Esophagus (tissue), 2 donors: ENCODE data around the gene NLRP5. TPM values are rescaled to one million over a fixed set of nuclear protein-coding genes. Genes with fewer than 3 reads are reported as not detected.
"Not testable (repeated sequence)": the region's sequence is repeated elsewhere in the genome, so short reads cannot be mapped to it uniquely, and the experiment has no call there.

Source experiments
- H3K27ac ChIP-seq, 2 donors: one replicate each; pipeline ENCODE4 v1.5.1; 2013; ENCODE audit warnings: low read depth in 2 of 2, mild to moderate bottlenecking in 2 of 2, inconsistent platforms in 1 of 2, low read length in 1 of 2, moderate library complexity in 1 of 2
- H3K27me3 ChIP-seq, 2 donors: one replicate each; pipeline ENCODE4 v1.6.1; 2013; ENCODE audit warnings: low read length in 2 of 2, control low read depth in 1 of 2, mild to moderate bottlenecking in 1 of 2; ENCODE audit not compliant: insufficient read depth in 2 of 2, control insufficient read depth in 1 of 2
- H3K36me3 ChIP-seq, 2 donors: one replicate each; pipeline ENCODE4 v1.6.1; 2013; ENCODE audit warnings: low read length in 1 of 2; ENCODE audit not compliant: control insufficient read depth in 2 of 2, insufficient read depth in 2 of 2
- H3K4me1 ChIP-seq, 2 donors: one replicate each; pipeline ENCODE4 v1.6.1; 2013; ENCODE audit warnings: low read length in 1 of 2; ENCODE audit not compliant: control insufficient read depth in 2 of 2, insufficient read depth in 2 of 2
- H3K4me3 ChIP-seq, 2 donors: one replicate each; pipeline ENCODE4 v1.5.1; 2013; ENCODE audit warnings: low read length in 2 of 2, mild to moderate bottlenecking in 2 of 2, low read depth in 1 of 2, moderate library complexity in 1 of 2
- H3K9me3 ChIP-seq, 2 donors: one replicate each; pipeline ENCODE4 v1.6.1; 2013; ENCODE audit warnings: mild to moderate bottlenecking in 2 of 2, low read depth in 1 of 2, low read length in 1 of 2, moderate library complexity in 1 of 2; ENCODE audit not compliant: control insufficient read depth in 2 of 2, insufficient read depth in 1 of 2
- WGBS, 2 donors: extraction: QIAGEN DNeasy Blood & Tissue Kit; methylation state at CpG; one replicate each; pipeline ENCODE4 v1.1.7; 2013; 5-methylcytosine and 5-hydroxymethylcytosine counted together
- polyA plus RNA-seq, 2 donors: library from polyadenylated mRNA; stranded (reverse); fragments of 200-250 nt; gene quantifications; one replicate each; pipeline ENCODE4 v1.2.3, GENCODE V29; 2013
- donor health status: healthy with polysubstance abuse.
- donor health status: Bipolar disorder and iron deficiency.

The NLRP5 gene
- polyA plus RNA-seq, 2 donors = not detected

DNA sequence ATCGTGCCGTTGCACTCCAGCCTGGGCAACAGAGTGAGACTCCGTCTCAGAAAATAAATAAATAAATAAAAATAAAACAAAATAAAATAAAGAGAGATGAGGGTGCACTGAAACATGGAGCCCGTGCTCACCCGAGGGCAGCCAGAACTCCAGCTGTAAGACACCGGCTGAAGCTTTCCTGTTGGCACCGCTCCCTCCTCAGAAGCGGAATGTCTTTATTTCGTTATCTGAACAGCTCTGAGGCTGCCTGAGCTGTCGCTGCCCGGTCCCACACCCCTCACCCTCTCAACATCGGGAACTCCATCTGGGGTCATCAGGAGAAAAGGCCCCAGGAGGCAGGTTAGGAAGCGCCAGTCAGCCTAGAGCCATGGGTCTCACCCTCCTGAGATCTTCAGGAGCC is 110.1 kb downstream of the NLRP5 start:
- Histone ChIP-seq H3K27ac (no peak overlapping the region), H3K4me1 (no peaks in the 10 kb centered on the region), H3K36me3 (peaks cover 0 to 36% of the 10 kb centered on the region in 2 donors), H3K9me3 (no peaks in the 10 kb centered on the region), H3K27me3 (no peaks in the 10 kb centered on the region), H3K4me3 (no peak overlapping the region)
- WGBS, 2 donors = 87 to 89% methylated on average over 13 of the region's 13 CpGs

DNA sequence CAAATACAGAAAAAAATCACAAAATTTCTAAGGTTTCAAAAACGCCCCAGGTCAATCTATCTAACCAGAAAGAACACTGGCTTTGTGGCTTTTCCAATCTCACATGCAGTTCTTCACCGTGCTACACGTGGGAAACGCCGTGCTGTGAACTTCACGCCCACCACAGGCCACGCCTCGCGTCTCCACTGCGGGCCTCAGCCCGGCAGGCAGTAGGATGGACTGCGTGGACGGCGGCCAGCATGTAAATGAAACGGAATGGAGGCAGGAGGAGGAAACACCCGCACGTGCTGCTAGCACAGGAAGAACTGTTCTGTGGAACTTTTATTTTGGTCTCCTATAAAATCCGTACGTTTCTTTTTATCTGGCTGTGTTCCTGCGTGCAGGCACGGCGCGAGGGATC is 110.7 kb downstream of the NLRP5 start:
- no peaks in the 10 kb centered on the region for H3K4me1 ChIP-seq
- no peaks in the 10 kb centered on the region for H3K9me3 ChIP-seq
- 85 to 87% methylated on average over 23 of the region's 23 CpGs for WGBS, 2 donors
- H3K36me3 ChIP-seq = peaks cover 0 to 39% of the 10 kb centered on the region in 2 donors
- no peak overlapping the region for H3K27ac ChIP-seq
- no peak overlapping the region for H3K4me3 ChIP-seq
- no peaks in the 10 kb centered on the region for H3K27me3 ChIP-seq

DNA sequence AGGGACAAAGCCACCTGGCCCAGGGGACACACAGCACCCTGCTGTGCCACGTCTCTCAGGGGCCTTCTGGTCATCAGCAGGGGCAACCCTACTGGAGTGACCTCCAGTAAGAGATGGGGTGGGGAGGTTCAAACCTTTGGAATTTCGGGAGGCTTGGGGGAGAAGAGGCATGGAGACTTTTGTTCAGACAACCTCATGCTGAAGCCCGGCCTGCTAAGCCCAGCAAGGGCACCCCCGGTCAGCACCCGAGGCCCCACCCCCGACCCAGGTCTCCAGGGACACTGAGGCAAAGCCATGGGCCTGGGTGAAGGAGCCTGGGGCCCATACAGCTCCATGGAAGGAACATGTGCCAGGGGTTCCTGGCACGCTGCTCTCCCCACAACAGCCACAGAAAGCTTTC is 111.2 kb downstream of the NLRP5 start:
- no peaks in the 10 kb centered on the region for H3K4me1 ChIP-seq
- H3K4me3 ChIP-seq = no peak overlapping the region
- 89 to 97% methylated on average over 7 of the region's 7 CpGs for WGBS, 2 donors
- no peaks in the 10 kb centered on the region for H3K27me3 ChIP-seq
- H3K27ac ChIP-seq = no peak overlapping the region
- H3K36me3 ChIP-seq = peaks cover 0 to 42% of the 10 kb centered on the region in 2 donors
- H3K9me3 ChIP-seq = no peaks in the 10 kb centered on the region

DNA sequence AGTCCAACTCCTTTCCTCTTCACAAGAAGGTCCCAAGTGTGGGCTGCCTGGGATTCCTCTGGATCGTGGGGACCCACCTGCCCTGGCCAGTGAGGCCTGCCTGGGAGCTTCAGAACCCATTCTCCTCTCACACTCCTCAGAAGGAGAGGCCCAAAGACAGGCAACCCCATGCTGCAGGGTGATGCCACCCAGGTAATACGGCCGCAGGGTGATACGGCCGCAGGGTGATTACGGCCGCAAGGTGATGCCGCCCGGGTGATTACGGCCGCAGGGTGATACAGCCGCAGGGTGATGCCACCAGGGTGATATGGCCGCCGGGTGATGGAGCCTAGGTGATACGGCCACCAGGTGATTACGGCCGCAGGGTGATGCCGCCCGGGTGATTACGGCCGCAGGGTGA is 111.7 kb downstream of the NLRP5 start:
- H3K27me3 ChIP-seq = not testable (repeated sequence)
- H3K36me3 ChIP-seq = peaks cover 0 to 44% of the 10 kb centered on the region in 2 donors

DNA sequence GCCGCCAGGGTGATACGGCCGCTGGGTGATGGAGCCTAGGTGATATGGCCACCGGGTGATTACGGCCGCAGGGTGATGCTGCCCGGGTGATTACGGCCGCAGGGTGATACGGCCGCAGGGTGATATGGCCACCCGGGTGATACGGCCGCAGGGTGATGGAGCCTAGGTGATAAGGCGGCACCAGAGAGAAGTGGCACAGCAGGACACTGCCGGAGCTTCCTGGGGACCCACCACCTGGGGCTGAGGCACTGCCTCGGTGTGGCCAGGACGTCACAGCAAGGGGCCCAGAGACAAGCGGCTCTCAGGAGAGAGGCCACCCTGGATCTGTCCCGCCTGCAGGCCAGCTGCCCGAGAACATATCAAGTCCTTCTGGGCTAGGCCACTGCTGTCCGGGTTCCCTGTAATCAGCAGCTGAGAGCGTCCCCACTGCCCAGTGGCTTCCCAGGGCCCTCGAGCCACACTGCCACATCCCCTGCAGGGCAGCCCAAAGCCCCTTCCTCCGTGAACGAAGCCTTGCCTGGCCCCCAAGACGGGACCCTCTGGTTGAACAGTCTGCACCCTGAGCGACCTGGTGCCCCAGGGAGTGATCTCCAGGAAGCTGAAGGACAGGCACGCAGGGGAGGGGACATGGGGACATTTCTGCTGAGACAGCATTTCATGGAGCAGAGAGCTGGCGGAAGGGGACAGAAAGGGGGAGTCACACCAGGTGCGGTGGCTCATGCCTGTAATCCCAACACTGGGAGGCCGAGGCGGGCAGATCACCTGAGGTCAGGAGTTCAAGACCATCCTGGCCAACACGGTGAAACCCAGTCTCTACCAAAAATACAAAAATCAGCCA is 112.4 kb downstream of the NLRP5 start:
- H3K27ac ChIP-seq = no peak overlapping the region
- H3K27me3 ChIP-seq = no peaks in the 10 kb centered on the region
- no peaks in the 10 kb centered on the region for H3K9me3 ChIP-seq
- peaks cover 0 to 48% of the 10 kb centered on the region in 2 donors for H3K36me3 ChIP-seq
- WGBS, 2 donors = 95% methylated on average over 31 to 34 of the region's 34 CpGs
- no peaks in the 10 kb centered on the region for H3K4me1 ChIP-seq
- H3K4me3 ChIP-seq = no peak overlapping the region

More for the DNA sequence above, 111.7 kb downstream of the NLRP5 start:
- WGBS, 2 donors = 95% methylated on average over 19 to 21 of the region's 21 CpGs
- not testable (repeated sequence) for H3K4me1 ChIP-seq, H3K9me3 ChIP-seq, H3K4me3 ChIP-seq, H3K27ac ChIP-seq

DNA sequence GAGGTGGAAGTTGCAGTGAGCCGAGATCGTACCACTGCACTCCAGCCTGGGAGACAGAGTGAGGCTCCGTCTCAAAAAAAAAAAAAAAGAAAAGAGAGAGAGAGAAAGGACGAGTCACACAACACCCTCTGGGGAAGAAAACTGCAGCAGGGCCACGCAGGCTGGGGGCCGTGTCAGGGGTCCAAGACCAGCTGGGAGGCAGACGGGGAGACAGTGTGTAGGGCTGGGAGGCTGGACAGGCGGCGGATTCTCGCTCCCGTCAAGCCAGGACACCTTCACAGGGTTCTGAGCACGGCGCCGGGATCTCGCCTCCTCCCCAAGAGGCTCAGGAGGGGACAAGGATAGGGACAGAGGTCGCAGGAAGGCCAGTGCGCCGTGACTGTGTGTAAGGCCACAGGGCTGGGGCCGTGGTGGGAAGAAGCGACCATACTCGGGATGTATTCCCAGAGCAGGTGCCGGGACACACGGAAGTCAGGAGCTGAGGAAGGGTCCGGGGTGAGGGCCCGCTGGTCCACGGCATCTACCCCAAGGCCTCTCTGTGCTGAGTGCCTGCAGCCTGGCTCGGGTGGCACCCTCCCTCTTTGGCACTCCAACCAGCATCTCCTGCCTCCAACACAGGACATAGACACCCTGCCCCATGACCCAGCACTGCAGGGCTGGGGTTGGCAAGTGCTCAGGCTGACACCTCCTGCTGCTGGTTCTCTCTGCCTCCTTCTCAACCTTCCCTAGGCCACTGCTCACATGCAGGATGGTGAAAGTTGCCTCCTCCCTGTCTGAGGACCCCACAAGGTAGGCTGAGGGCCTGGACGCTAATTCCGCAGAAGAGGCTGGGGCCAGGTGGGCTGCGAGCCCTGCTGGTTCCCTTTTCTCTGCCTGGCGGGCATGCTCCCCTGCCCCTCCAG is 113.3 kb downstream of the NLRP5 start:
- Histone ChIP-seq H3K36me3 (peaks cover 0 to 47% of the 10 kb centered on the region in 2 donors), H3K27ac (no peak overlapping the region), H3K27me3 (no peaks in the 10 kb centered on the region), H3K9me3 (no peaks in the 10 kb centered on the region), H3K4me3 (no peak overlapping the region), H3K4me1 (no peaks in the 10 kb centered on the region)
- 88 to 95% methylated on average over 29 to 31 of the region's 31 CpGs for WGBS, 2 donors

DNA sequence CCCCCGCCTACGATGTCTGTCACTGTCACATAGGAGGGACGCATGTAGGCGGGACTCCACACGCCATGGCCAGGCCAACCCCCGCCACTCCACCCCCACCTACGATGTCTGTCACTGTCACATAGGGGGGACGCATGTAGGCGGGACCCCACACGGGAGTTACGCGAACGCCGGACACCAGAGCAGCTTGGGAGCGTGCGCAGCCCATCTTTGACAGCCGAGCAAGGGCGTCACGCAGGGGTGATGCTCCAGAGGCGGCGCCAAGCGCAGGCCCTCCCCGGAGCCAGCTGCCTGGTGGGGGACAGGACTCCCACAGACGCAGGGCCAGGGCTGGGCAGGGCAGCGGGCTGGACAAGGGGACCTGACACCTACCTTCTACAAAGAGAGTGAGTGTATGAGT is 114.5 kb downstream of the NLRP5 start:
- Histone ChIP-seq H3K9me3 (no peaks in the 10 kb centered on the region), H3K4me1 (peaks cover under 1 to 5% of the 10 kb centered on the region in 2 donors), H3K36me3 (peaks cover 0 to 48% of the 10 kb centered on the region in 2 donors), H3K4me3 (no peak overlapping the region), H3K27me3 (no peaks in the 10 kb centered on the region), H3K27ac (no peak overlapping the region)
- 87% methylated on average over 25 of the region's 25 CpGs for WGBS, 2 donors

DNA sequence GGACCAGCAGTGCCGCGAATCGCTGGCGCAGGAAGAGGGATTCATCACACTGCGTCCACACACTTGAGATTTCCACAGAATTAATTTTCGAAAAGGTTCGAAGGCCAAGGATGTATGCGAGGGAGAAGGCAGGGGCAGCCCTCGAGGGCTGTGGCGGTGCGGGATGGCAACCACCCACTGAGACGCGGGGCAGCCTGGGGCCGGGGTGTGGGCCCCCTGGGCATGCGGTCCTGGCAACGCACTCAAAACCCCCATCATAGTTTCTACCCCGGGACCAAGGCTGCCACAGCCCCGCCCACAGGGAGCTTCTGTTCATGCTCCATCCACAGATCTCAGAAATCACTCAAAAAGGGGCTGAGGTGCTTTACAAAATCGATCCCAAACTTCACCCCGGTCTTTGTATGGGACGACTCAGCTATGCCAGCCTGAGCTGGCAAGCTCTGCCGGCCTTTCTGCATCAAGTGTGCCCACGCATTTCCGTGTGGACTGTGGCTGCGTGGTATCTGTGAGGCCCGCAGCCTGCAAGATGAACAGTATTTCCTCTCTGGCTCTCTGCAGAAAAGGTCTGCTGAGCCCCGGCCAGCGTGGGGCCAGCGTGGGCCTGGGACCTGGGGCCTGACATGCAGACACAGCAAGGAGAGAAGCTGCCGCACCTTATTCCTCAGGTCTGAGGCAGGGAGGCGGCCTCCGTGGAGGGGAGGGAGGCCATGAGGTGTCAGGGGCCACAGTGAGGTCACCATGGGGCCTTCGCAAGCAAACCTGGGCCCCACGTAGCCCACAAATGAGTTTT is 115.4 kb downstream of the NLRP5 start:
- no peak overlapping the region for H3K4me3 ChIP-seq
- WGBS, 2 donors = 85 to 86% methylated on average over 34 of the region's 34 CpGs
- peaks cover 0 to 46% of the 10 kb centered on the region in 2 donors for H3K36me3 ChIP-seq
- H3K27ac ChIP-seq = no peak overlapping the region
- peaks cover 6% of the 10 kb centered on the region in 2 donors for H3K4me1 ChIP-seq
- H3K9me3 ChIP-seq = no peaks in the 10 kb centered on the region
- no peaks in the 10 kb centered on the region for H3K27me3 ChIP-seq

DNA sequence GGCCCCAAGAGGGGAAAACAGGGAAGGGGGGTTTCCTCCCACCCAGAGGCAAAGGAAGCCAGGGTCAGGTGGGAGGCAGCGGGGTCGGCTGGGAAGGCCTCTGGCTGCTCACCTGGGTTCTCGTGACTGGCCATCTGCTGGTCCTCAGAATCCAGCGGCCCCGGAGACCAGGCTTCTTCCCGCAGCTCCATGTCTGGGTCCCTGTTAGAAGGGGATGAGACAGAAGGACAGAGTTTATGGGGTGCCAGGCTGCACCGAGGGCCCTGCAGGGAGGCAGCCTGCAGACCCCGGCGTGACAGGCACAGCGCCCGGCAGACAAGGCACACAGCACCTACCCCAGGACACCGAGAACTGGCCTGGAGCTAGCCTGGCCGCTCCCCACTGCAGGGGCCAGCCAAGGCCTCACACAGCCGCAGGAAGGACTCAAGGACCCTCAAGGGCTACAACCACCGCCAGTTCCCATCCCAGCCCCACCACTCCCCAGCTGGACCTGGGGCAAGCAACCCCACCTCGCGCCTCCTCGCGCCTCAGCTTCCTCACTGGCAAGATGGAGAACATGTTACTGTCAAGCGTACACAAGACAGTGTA is 116.5 kb downstream of the NLRP5 start:
- Histone ChIP-seq H3K4me1 (peaks cover 6 to 10% of the 10 kb centered on the region in 2 donors), H3K27me3 (no peaks in the 10 kb centered on the region), H3K27ac (no peak overlapping the region), H3K4me3 (no peak overlapping the region), H3K36me3 (peaks cover 0 to 44% of the 10 kb centered on the region in 2 donors), H3K9me3 (no peaks in the 10 kb centered on the region)
- 77 to 86% methylated on average over 20 of the region's 20 CpGs for WGBS, 2 donors
